Measurements from ENCODE around the gene PCSK4.

The PCSK4 gene

GRCh38 chr19:1433119-1434039, 56.8 kb downstream of the PCSK4 start:
- no peak for ATAC-seq

GRCh38 chr19:1432507-1432887, 57.7 kb downstream of the PCSK4 start:
- TF ChIP-seq TOX (CRISPR knock-in tag; IDR thresholded peaks at IDR 0.05; ENCODE audit: borderline replicate concordance): no peak
- no peak for TF ChIP-seq PPARA (CRISPR knock-in tag; IDR thresholded peaks at IDR 0.05; ENCODE audit: borderline replicate concordance)
- no peak for TF ChIP-seq ZNF70 (CRISPR knock-in tag; IDR thresholded peaks at IDR 0.05)
- TF ChIP-seq ZFP3 (CRISPR knock-in tag; IDR thresholded peaks at IDR 0.05): no peak
- ATAC-seq: no peak

More at GRCh38 chr19:1433119-1434039, 56.8 kb downstream of the PCSK4 start:
- no peak for TF ChIP-seq ZNF70 (CRISPR knock-in tag; IDR thresholded peaks at IDR 0.05)

GRCh38 chr19:1431759-1432506, 58.2 kb downstream of the PCSK4 start:
- ATAC-seq: no peak
- no peak for TF ChIP-seq TOX (CRISPR knock-in tag; IDR thresholded peaks at IDR 0.05; ENCODE audit: borderline replicate concordance)
- no peak for TF ChIP-seq ZFP3 (CRISPR knock-in tag; IDR thresholded peaks at IDR 0.05)
- TF ChIP-seq TCF4 (CRISPR knock-in tag; IDR thresholded peaks at IDR 0.05; ENCODE audit: borderline replicate concordance): no peak
- TF ChIP-seq ZNF70 (CRISPR knock-in tag; IDR thresholded peaks at IDR 0.05): no peak
- no peak for TF ChIP-seq POU6F1 (CRISPR knock-in tag; IDR thresholded peaks at IDR 0.05; ENCODE audit: borderline replicate concordance, low read depth)
- no peak for TF ChIP-seq OSR1 (CRISPR knock-in tag; IDR thresholded peaks at IDR 0.05)
- TF ChIP-seq ZC3H10 (CRISPR knock-in tag; IDR thresholded peaks at IDR 0.05): no peak
- TF ChIP-seq ZNF8 (CRISPR knock-in tag; IDR thresholded peaks at IDR 0.05): no peak
- TF ChIP-seq PATZ1 (CRISPR knock-in tag; IDR thresholded peaks at IDR 0.05; ENCODE audit: borderline replicate concordance): no peak
- no peak for TF ChIP-seq ISL1 (CRISPR knock-in tag; IDR thresholded peaks at IDR 0.05)
- no peak for TF ChIP-seq ZNF565 (CRISPR knock-in tag; conservative IDR thresholded peaks at IDR 0.05; ENCODE audit: low read depth)
- no peak for TF ChIP-seq PPARA (CRISPR knock-in tag; IDR thresholded peaks at IDR 0.05; ENCODE audit: borderline replicate concordance)
- TF ChIP-seq CSRNP3 (CRISPR knock-in tag; IDR thresholded peaks at IDR 0.05): no peak
- no peak for TF ChIP-seq CREB5 (CRISPR knock-in tag; IDR thresholded peaks at IDR 0.05; ENCODE audit: low read depth)
- no peak for TF ChIP-seq ZFP30 (CRISPR knock-in tag; IDR thresholded peaks at IDR 0.05)
- no peak for TF ChIP-seq ARNTL (CRISPR knock-in tag; IDR thresholded peaks at IDR 0.05; ENCODE audit: borderline replicate concordance, low read depth)

Measured in SK-N-SH treated with all-trans-retinoic acid at 6 μM for 48 hours (cell line).